Measurements from ENCODE around the gene BGN. TPM values are rescaled to one million over a fixed set of nuclear protein-coding genes. Genes with fewer than 3 reads are reported as not detected.

Gene BGN
- total RNA-seq, 1 experiment from 2014 or later: 0.37 TPM

GRCh38 chrX:153490217-153490930 is 4.4 kb upstream of the BGN start:
- Histone ChIP-seq H3K9me2 (ENCODE audit: insufficient read depth) (no peaks in the 10 kb centered on the region), H3K36me3 (ENCODE audit: control insufficient read depth in 1 of 2, insufficient read depth in 2 of 2, low read length in 2 of 2) (no peaks in the 10 kb centered on the region), H3K4me2 (ENCODE audit: low read length) (no peak overlapping the region), H3K9ac (ENCODE audit: low read length) (no peak overlapping the region), H2AFZ (ENCODE audit: low read depth, low read length, poor library complexity, severe bottlenecking) (no peak overlapping the region), H3K27me3 (ENCODE audit: insufficient read depth, low read length) (no peaks in the 10 kb centered on the region), H3K79me2 (ENCODE audit: insufficient read depth, low read length) (no peaks in the 10 kb centered on the region), H3K27ac (ENCODE audit: low read depth, low read length) (no peak overlapping the region), H4K20me1 (ENCODE audit: insufficient read depth) (no peaks in the 10 kb centered on the region), H3K4me1 (ENCODE audit: control insufficient read depth in 1 of 2, insufficient read depth in 2 of 2, low read length in 2 of 2) (no peaks in the 10 kb centered on the region), H3K9me3 (ENCODE audit: control insufficient read depth in 1 of 2, insufficient read depth in 1 of 2, low read depth in 1 of 2, low read length in 2 of 2) (no peaks in the 10 kb centered on the region), H3K4me3 (replicated peaks in 1 of 2; ENCODE audit: low read depth in 1 of 2, low read length in 2 of 2) (no peak overlapping the region)
- DNase-seq (ENCODE audit: low read depth, low spot score) (no peak), ATAC-seq (no peak)
- ChIA-PET POLR2A (no interaction called here), RAD21 (ENCODE audit: low non-redundant PET in 1 of 2, low total read pairs in 2 of 2, uncharacterized antibody in 2 of 2, unreplicated experiment in 2 of 2) (no interaction called here), CTCF (no interaction called here)
- intact Hi-C loops (cut with micrococcal nuclease): no loop called here
- no peak for TF ChIP-seq FOSL1 (IDR thresholded peaks at IDR 0.05; ENCODE audit: low read depth)
- no peak for TF ChIP-seq EZH2 (IDR thresholded peaks at IDR 0.05)
- TF ChIP-seq SP1 (IDR thresholded peaks at IDR 0.05; ENCODE audit: low read depth): no peak
- no peak for TF ChIP-seq CTCF (IDR thresholded peaks at IDR 0.05 in 2 of 3, conservative IDR thresholded peaks at IDR 0.05 in 1 of 3; ENCODE audit: borderline replicate concordance in 1 of 3, insufficient read depth in 1 of 3, low read depth in 2 of 3, low read length in 2 of 3)
- TF ChIP-seq YY1 (IDR thresholded peaks at IDR 0.05; ENCODE audit: extremely low read depth, insufficient replicate concordance, low read depth, low read length): no peak
- no peak for TF ChIP-seq POLR2A (IDR thresholded peaks at IDR 0.05; ENCODE audit: borderline replicate concordance, extremely low read depth, insufficient read depth, insufficient read length)
- no peak for TF ChIP-seq ATF3 (IDR thresholded peaks at IDR 0.05)
- TF ChIP-seq EGR1 (IDR thresholded peaks at IDR 0.05; ENCODE audit: low read depth): no peak
- no peak for TF ChIP-seq CEBPB (IDR thresholded peaks at IDR 0.05; ENCODE audit: low read depth)
- TF ChIP-seq ZBTB33 (IDR thresholded peaks at IDR 0.05; ENCODE audit: extremely low read depth, insufficient replicate concordance, low read length): no peak
- TF ChIP-seq SRF (IDR thresholded peaks at IDR 0.05; ENCODE audit: low read depth): no peak
- TF ChIP-seq REST (IDR thresholded peaks at IDR 0.05; ENCODE audit: low read depth): no peak
- TF ChIP-seq ZFX (IDR thresholded peaks at IDR 0.05): no peak
- no peak for TF ChIP-seq JUND (IDR thresholded peaks at IDR 0.05)
- no TSS peak for BruUV-seq (replicated peaks)

Measured in HCT116 (cell line).